Naive B cell (primary cell): Measurements from ENCODE around the gene RAB17. TPM values are rescaled to one million over a fixed set of nuclear protein-coding genes. Genes with fewer than 3 reads are reported as not detected.

Experiments
- ATAC-seq, 2 donors: fragments of 150-1000 bp; cut with Tn5 transposase; 2 replicates each; pipeline ENCODE4 v1.10.0; 2021; ENCODE audit warnings: low read depth in 2 of 2, mild to moderate bottlenecking in 2 of 2, moderate library complexity in 2 of 2
- DNase-seq: peaks from one replicate; pipeline ENCODE4 v3.0.0; 2022
- H3K27ac Mint-ChIP-seq, 6 donors: one replicate each; pipeline ENCODE4 v1.8.0; 2020 to 2022; ENCODE audit warnings: mild to moderate bottlenecking in 6 of 6, mixed read lengths in 6 of 6, moderate library complexity in 5 of 6, inconsistent platforms in 2 of 6
- H3K27me3 Mint-ChIP-seq, 3 donors: one replicate each; pipeline ENCODE4 v1.8.0; 2021 to 2022; ENCODE audit warnings: mixed read lengths in 3 of 3, mild to moderate bottlenecking in 1 of 3
- H3K36me3 Mint-ChIP-seq, 2 donors: one replicate each; pipeline ENCODE4 v1.8.0; 2020 to 2022; ENCODE audit warnings: mixed read lengths in 2 of 2, inconsistent platforms in 1 of 2, mild to moderate bottlenecking in 1 of 2
- H3K4me1 Mint-ChIP-seq, 3 donors: one replicate each; pipeline ENCODE4 v1.8.0; 2020 to 2022; ENCODE audit warnings: mixed read lengths in 3 of 3, inconsistent platforms in 1 of 3, mild to moderate bottlenecking in 1 of 3, moderate library complexity in 1 of 3
- H3K4me3 Mint-ChIP-seq, 8 donors: one replicate each; pipeline ENCODE4 v1.8.0; 2020 to 2022; ENCODE audit warnings: mild to moderate bottlenecking in 8 of 8, mixed read lengths in 8 of 8, moderate library complexity in 8 of 8, inconsistent platforms in 2 of 8
- H3K9me3 Mint-ChIP-seq, 7 donors: one replicate each; pipeline ENCODE4 v1.8.0; 2020 to 2022; ENCODE audit warnings: mixed read lengths in 7 of 7, mild to moderate bottlenecking in 5 of 7, inconsistent platforms in 2 of 7, moderate library complexity in 1 of 7
- polyA plus RNA-seq, 6 donors: library from polyadenylated mRNA; unstranded; fragments of 300-500 nt; fragmentation: Illumina TruSeq; gene quantifications; one replicate each; pipeline ENCODE4 v1.2.3, GENCODE V29; 2021; ENCODE audit warnings: low read depth in 6 of 6

RAB17 gene, protein sequence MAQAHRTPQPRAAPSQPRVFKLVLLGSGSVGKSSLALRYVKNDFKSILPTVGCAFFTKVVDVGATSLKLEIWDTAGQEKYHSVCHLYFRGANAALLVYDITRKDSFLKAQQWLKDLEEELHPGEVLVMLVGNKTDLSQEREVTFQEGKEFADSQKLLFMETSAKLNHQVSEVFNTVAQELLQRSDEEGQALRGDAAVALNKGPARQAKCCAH
- not detected for polyA plus RNA-seq

DNA sequence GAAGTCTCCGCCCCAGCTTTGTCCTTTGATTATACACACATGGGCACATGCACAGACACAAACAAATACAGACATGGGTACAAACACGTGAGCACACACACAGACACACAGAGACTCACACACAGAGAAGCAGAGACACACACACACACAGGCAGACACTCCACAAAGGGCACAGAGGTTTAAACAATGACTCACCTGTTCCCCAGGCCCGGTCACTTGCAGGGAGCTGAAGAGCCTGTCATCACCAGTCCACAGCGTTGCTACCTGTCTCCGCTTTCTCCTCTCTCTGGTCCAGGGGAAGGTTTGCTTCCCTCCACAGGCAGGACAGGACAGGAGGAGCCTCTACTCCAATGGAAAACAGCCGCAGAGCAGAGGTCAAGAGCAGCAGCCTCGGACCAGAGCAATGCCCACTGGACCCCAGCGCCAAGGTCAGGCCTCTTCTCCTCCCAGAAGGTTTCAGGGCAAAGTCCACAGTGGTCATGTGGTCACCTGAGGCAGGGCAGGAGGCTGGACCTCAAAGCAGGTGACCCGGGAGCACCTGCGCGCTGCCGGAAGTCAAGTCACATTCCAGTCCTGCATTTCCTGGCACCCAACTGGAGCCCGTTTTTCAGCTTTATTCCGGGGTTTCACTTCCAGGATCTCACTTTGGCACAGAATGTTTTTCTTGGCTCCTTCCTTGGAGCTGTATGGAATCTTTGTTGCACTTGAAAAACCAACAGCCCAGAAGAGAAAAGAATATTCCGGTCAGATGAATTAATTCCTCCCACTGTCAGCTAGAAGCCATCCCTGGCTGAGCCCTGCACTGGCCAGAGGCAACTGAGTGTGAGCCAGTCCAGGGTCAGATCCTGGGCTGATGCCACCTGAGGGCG lies at the start of gene RAB17:
Gene RAB17 (minus strand): TSS at position 463 of the 869 bp plus-strand sequence. CDS start 4,580 bp downstream, outside the sequence.
- peak within 1 kb of the TSS in 5 of 8 donors; percentile 19 to 67 (median 35) for H3K4me3 Mint-ChIP-seq
- H3K4me1 Mint-ChIP-seq = peaks cover 5 to 28% (median 22%) of the 10 kb centered on the region in 3 donors
- no peak for ATAC-seq
- peaks cover 0 to 14% (median 5%) of the 10 kb centered on the region in 3 donors for H3K27me3 Mint-ChIP-seq
- no peak for DNase-seq
- H3K27ac Mint-ChIP-seq = peak within 1 kb of the TSS in 3 of 6 donors; percentile 17 to 92 (median 64)
- H3K36me3 Mint-ChIP-seq = no peaks in the 10 kb centered on the region
- H3K9me3 Mint-ChIP-seq = no peaks in the 10 kb centered on the region

DNA sequence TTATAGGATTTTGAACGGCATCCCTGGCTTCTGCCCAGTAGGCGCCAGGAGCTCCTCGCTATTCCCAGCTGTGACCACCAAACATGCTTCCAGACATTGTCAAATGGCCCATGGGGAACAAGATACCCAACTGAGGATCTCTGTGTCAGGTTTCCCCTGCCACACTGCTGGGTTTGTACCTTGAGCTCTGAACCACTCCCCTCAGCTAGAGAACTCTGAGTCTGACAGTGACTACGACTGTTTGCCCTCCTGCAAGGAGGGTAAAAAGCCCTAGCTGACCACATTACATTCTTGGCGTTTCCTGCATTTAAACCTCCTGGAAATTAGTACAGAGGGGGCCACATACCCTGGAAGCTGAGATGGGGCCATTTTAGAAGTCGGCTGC lies 49.3 kb upstream of the RAB17 start:
- Mint-ChIP-seq H3K4me1 (peaks cover 4 to 8% (median 7%) of the 10 kb centered on the region in 3 donors), H3K27me3 (peaks cover 0 to 14% (median 4%) of the 10 kb centered on the region in 3 donors), H3K36me3 (peaks cover 4 to 8% of the 10 kb centered on the region in 2 donors), H3K27ac (no peak overlapping the region), H3K4me3 (no peak overlapping the region), H3K9me3 (peaks cover 0 to 3% (median 2%) of the 10 kb centered on the region in 7 donors)
- ATAC-seq (no peak), DNase-seq (no peak)

DNA sequence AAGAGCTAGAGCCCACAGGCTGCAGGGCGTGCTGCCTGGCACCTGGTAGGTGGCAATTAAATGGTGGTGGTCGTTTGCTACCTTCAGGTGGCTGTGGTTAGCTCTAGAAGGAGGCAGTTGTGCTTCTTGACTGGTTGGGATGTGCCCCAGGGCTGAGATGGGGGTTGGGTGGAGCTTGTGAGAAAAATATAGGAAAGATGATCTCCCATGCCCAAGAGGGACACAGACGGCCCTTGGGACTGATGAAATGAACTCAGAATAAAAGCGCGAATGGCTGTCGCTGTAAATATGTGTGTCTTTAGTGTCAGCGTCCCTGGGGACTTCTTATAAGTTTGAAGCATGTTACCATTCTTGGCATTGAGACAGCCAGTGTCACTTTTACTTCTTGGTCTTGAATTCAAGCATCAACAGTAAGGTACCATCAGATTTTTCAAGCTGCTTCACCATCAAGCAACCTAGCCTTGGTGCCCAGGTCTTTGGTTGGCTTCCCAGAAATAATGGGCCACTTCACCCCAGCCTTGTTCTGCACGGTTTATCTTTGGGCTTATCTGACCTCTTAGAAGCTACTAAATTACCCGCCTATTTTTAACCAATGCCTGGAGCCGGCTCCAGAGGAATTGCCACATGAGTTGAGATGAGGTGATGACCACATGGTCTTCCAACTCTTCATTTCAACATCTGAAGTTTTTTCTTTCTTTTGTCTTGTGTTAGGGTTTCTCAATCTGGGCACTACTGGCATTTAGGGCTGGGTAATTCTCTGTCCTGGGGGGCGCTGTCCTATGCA lies 48.7 kb upstream of the RAB17 start:
- Mint-ChIP-seq H3K4me3 (no peak overlapping the region), H3K9me3 (peaks cover 0 to 9% (median 4%) of the 10 kb centered on the region in 7 donors), H3K36me3 (peaks cover 8 to 9% of the 10 kb centered on the region in 2 donors), H3K27me3 (peaks cover 0 to 14% (median 8%) of the 10 kb centered on the region in 3 donors), H3K4me1 (peaks cover 4 to 8% (median 7%) of the 10 kb centered on the region in 3 donors), H3K27ac (no peak overlapping the region)
- no peak for ATAC-seq
- DNase-seq = no peak

DNA sequence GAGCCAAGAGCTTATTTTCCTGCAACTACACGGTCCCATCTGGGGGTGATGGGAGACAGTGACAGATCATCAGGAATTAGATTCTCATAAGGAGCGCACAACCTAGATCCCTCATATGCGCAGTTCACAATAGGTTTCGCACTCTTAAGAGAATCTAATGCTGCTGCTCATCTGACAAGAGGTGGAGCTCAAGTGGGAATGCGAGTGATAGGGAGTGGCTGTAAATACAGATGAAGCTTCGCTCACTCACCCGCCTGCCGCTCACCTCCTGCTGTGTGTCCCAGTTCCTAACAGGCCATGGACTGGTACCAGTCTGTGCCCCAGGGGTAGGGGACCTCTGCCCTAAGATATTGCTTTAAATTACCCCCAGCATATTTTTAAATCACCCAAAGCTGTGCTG lies 47.6 kb upstream of the RAB17 start:
- Mint-ChIP-seq H3K36me3 (peaks cover 8 to 9% of the 10 kb centered on the region in 2 donors), H3K4me1 (peaks cover 4 to 8% (median 7%) of the 10 kb centered on the region in 3 donors), H3K4me3 (no peak overlapping the region), H3K27ac (no peak overlapping the region), H3K9me3 (peaks cover 0 to 10% (median 4%) of the 10 kb centered on the region in 7 donors), H3K27me3 (peaks cover 0 to 14% (median 8%) of the 10 kb centered on the region in 3 donors)
- DNase-seq = no peak
- ATAC-seq = no peak

DNA sequence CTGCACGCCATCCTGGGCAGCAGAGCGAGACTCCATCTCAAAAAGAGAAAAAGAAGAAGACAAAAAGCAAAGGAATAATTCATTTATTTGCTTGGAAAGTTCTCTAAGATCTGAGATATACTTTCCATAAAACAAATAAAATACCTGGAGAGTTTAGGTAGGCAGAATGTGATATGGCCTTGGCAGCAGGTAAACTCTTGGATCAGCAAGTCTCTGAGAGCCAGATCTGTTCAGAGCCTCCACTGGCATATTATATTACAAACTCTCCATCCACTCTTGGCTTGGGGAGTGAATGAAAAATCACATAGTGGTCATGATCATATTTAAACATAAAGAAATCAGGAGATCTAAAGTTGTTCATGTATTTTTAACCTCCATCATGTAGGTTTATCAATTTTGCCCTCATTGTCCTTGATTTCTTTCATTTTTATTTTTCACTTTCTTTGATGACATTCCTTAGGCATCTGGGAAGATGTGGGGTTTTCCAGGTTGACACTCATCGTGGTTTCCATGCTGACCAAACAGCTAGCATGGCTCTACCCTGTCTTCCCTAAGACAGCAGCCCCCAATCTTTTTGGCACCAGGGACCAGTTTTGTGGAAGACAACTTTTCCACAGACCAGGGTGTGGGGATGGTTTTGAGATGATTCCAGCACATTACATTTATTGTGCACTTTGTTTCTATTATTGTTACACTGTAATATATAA lies 47.0 kb upstream of the RAB17 start:
- Mint-ChIP-seq H3K27me3 (peaks cover 0 to 18% (median 8%) of the 10 kb centered on the region in 3 donors), H3K9me3 (peaks cover 0 to 10% (median 4%) of the 10 kb centered on the region in 7 donors), H3K4me1 (peaks cover 4 to 11% (median 7%) of the 10 kb centered on the region in 3 donors), H3K27ac (no peak overlapping the region), H3K36me3 (peaks cover 8 to 9% of the 10 kb centered on the region in 2 donors), H3K4me3 (no peak overlapping the region)
- DNase-seq (no peak), ATAC-seq (no peak)

DNA sequence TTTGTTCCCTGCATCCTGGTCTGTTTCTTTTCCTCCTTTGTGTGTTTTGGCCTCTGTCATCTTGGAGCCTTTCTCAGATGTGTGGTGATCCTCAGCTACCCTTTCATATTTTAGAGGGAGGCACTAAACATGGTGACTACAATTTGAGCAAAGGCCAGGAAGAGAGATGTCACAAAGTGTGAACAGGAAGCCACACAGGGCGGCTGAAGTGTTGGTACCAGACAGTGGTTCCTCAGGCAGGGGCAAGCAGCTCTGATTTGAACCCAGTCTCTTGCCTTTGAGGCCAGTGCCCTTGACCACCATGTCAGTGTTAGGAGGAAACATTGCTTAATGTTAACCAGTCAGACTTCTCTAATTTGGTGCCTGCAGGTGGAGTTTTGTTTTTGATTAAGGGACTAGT lies 46.0 kb upstream of the RAB17 start:
- ATAC-seq (no peak), DNase-seq (no peak)
- H3K4me3 Mint-ChIP-seq = no peak overlapping the region
- H3K27ac Mint-ChIP-seq = peak overlapping the region in 2 of 6 donors; percentile 26 to 74
- peaks cover 0 to 21% (median 8%) of the 10 kb centered on the region in 3 donors for H3K27me3 Mint-ChIP-seq
- H3K9me3 Mint-ChIP-seq = peaks cover 0 to 10% (median 4%) of the 10 kb centered on the region in 7 donors
- H3K4me1 Mint-ChIP-seq = peaks cover 4 to 18% (median 7%) of the 10 kb centered on the region in 3 donors
- H3K36me3 Mint-ChIP-seq = peaks cover 8 to 9% of the 10 kb centered on the region in 2 donors

DNA sequence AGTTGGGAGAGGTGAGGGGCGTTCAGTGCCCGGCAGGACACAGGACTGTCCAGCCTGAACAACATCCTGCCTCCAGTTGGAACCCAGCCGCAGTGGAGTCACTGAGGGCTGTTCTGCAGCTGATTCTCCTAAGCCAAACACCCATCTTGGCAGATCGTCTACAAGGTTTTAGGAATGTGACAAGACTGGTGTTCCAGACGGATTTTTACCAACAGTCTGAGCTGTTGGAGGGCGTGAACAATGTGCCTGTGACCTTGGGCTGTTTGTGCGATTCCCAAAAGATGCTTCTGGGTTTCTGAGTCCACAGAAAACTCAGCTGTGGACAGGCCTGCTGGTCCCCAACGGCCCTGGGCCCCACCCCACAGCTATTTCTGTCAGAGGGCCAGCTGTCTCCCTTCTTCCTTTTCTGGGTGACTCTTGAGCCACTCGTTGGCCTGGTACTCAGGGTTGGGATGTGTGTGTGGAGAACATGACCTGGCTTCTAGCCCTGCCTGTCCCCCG lies 42.6 kb upstream of the RAB17 start:
- DNase-seq = no peak
- no peak for ATAC-seq
- Mint-ChIP-seq H3K9me3 (peaks cover 0 to 10% (median 4%) of the 10 kb centered on the region in 7 donors), H3K4me3 (no peak overlapping the region), H3K27ac (no peak overlapping the region), H3K27me3 (peaks cover 8 to 37% (median 15%) of the 10 kb centered on the region in 3 donors), H3K4me1 (peaks cover 10 to 37% (median 31%) of the 10 kb centered on the region in 3 donors), H3K36me3 (peaks cover 8 to 9% of the 10 kb centered on the region in 2 donors)

DNA sequence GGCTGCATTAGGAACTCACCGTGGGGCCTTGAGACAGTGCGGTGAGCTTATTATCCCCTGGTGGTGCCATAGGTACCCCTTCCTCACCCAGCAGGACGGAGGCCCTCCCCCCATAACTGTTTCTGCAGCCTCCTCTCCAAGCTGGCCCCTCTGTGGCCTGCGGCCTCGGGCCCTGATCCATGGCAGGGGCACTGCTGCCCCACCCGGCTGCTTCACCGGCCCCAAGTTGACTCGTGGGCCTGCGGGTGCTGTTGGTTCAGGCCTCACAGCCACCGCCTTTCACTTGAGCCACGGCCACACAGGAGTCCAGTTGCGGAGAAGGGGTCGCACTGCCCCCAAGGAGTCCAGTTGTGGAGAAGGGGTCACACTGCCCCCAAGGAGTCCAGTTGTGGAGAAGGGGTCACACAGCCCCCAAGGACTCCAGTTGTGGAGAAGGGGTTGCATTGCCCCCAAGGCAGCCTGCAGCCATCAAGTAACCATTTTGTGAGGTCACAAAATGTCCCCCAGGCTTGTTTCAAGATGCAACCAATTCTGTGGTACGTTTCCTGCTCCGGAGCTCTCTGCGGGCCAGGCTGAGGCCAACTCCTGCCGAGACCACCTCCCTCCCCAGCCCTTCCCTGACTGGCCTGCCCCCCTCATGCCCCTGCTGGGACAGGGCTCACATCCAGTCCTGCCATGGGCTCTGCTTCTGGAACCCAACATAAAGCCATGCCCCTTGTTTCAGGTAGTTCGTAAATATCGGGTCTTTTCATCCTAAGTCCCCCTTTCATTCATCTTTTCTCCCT lies 41.5 kb upstream of the RAB17 start:
- peaks cover 8 to 38% (median 16%) of the 10 kb centered on the region in 3 donors for H3K27me3 Mint-ChIP-seq
- peak overlapping the region in 1 of 6 donors; percentile 72 for H3K27ac Mint-ChIP-seq
- peaks cover 0 to 10% (median 4%) of the 10 kb centered on the region in 7 donors for H3K9me3 Mint-ChIP-seq
- ATAC-seq (no peak), DNase-seq (no peak)
- peaks cover 10 to 37% (median 32%) of the 10 kb centered on the region in 3 donors for H3K4me1 Mint-ChIP-seq
- H3K4me3 Mint-ChIP-seq = peak overlapping the region in 2 of 8 donors; percentile 21 to 54
- H3K36me3 Mint-ChIP-seq = peaks cover 8 to 9% of the 10 kb centered on the region in 2 donors

DNA sequence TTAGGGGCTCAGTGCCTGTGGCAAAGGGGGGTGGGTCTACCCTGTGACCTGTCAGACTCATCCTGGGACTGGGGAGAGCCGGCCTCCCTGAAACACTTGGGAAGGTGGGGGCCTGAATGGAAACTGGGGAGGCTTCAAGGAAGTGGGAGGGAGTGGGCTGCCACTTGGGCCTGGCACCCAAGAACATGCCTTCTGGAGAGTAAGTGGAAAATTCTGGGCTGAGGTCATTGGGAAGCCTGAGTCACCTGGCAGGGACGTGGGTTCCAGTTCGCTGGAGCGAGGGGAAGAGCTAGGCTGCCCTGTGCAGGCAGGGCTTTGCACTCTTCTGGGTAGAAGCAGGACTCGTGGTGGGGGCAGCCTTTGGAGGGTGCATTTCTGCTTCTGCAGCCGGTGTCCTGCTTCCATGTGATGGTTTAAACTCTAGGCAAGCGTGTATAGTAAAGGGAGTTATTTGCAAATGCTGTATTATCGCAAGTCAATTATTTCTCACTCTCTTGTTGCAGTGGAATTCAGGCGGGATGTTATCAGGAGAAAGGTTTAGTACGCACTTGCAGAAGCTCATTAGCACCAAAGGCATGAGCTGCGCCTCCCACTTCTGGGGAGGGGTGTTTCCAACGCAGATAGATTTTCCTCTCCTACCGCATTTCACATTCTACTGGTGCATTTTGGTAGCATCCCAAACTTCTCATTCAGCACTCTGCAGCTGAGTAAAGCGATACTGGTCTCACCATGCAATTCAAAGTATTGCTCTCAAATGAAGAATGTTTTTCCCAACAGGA lies 40.7 kb upstream of the RAB17 start:
- Mint-ChIP-seq H3K4me3 (peak overlapping the region in 1 of 8 donors; percentile 32), H3K27me3 (peaks cover 8 to 38% (median 16%) of the 10 kb centered on the region in 3 donors), H3K27ac (peak overlapping the region in 2 of 6 donors; percentile 80 to 98), H3K36me3 (peaks cover 1 to 9% of the 10 kb centered on the region in 2 donors), H3K9me3 (peaks cover 0 to 10% (median 4%) of the 10 kb centered on the region in 7 donors), H3K4me1 (peaks cover 6 to 36% (median 32%) of the 10 kb centered on the region in 3 donors)
- DNase-seq (no peak), ATAC-seq (no peak)

DNA sequence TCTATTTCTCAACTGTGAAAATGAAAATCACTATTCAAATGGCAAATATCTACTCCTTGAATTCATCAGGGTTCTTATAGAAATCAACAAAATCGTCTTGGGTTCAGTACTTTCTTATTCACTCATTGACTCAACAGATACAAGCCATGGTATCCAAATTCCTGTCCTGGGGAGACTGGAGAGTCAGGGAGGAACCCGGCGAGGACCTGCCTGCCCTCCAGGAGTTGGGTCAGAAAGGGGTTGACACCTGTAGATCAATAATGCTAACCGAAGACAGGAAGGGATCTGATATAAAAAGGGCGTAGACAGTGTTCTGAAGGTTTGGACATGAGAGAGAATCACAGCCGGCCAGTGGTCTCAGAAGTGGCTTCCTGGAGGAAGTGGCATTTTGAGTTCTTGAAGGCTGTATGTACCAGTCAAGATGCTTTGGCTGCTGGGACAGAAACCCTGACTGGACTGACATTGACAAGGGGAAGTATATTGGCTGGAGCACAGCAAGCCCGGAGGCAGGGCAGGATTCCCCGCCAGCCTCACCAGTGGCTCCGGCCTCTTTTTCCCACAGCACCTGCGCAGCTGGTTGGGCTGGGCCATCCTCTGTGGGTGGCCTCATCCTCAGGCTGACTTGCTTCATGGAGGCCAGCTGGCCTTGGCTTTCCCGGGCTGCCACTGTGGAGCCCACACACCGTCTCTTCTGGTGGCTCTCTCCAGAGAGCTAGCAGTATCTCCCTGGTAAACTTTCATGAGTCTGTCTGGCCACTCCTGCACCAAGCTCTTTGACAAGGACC lies 39.9 kb upstream of the RAB17 start:
- peak overlapping the region in 3 of 8 donors; percentile 13 to 94 (median 47) for H3K4me3 Mint-ChIP-seq

More for the DNA sequence above, 39.9 kb upstream of the RAB17 start:
- Mint-ChIP-seq H3K4me1 (peaks cover 6 to 36% (median 33%) of the 10 kb centered on the region in 3 donors), H3K9me3 (peaks cover 0 to 10% (median 4%) of the 10 kb centered on the region in 7 donors), H3K36me3 (peaks cover 0 to 9% of the 10 kb centered on the region in 2 donors), H3K27ac (peak overlapping the region in 1 of 6 donors; percentile 98), H3K27me3 (peaks cover 8 to 38% (median 16%) of the 10 kb centered on the region in 3 donors)
- DNase-seq (no peak), ATAC-seq (no peak)
